SK-N-SH (cell line): Measurements from ENCODE around the gene CLPX. TPM values are rescaled to one million over a fixed set of nuclear protein-coding genes. Genes with fewer than 3 reads are reported as not detected.

ENCODE experiments used
- CTCF ChIA-PET: fragments of 300-600, 350-600 bp; formaldehyde crosslinking; extraction: SDS; loops from one replicate; lab custom pipeline; 2021; lab: Yijun Ruan, JAX
- POLR2A ChIA-PET: fragments of 350-600 bp; sonication (Branson Sonifier 250); formaldehyde crosslinking; extraction: SDS; loops from one replicate; lab custom pipeline; 2020; ENCODE audit warnings: antibody characterized with exemption, inconsistent platforms; lab: Yijun Ruan, JAX
- DNase-seq: peaks from one replicate; pipeline ENCODE4 v3.0.0; 2012
- H2AFZ ChIP-seq: fragments of 200-600 bp; sonication (generic); 2 replicates; pipeline ENCODE4 v1.8.1; 2016; ENCODE audit warnings: antibody characterized with exemption, mild to moderate bottlenecking, low read depth
- H3F3A ChIP-seq: fragments of 200-600 bp; sonication (generic); replicated peaks from 2 replicates; pipeline ENCODE3; 2016; ENCODE audit warnings: antibody characterized with exemption, mild to moderate bottlenecking; ENCODE audit not compliant: insufficient read depth
- H3K27ac ChIP-seq, 2 experiments: fragments of 200-500 bp in 1 of 2; fragments of 200-600 bp in 1 of 2; sonication (Bioruptor generic) in 1 of 2; sonication (generic), shearing (Covaris generic) in 1 of 2; 2 replicates each; pipeline versions ENCODE4 v1.5.1 to v1.6.1; 2014 to 2016; ENCODE audit warnings: low read depth in 2 of 2, inconsistent platforms in 1 of 2, low read length in 1 of 2, mild to moderate bottlenecking in 1 of 2, mixed read lengths in 1 of 2
- H3K27me3 ChIP-seq: fragments of 200-600 bp; sonication (generic), shearing (Covaris generic); 2 replicates; pipeline ENCODE4 v1.6.1; 2016; ENCODE audit warnings: mixed run types; ENCODE audit not compliant: insufficient read depth
- H3K36me3 ChIP-seq, 2 experiments: fragments of 200-500 bp in 1 of 2; fragments of 200-600 bp in 1 of 2; sonication (Bioruptor generic) in 1 of 2; sonication (generic) in 1 of 2; replicated peaks in 1 of 2; 2 replicates each; pipeline versions ENCODE3 to v1.5.1; 2014 to 2016; ENCODE audit warnings: low read length in 1 of 2, mild to moderate bottlenecking in 1 of 2; ENCODE audit not compliant: insufficient read depth in 2 of 2, control insufficient read depth in 1 of 2
- H3K4me1 ChIP-seq, 2 experiments: fragments of 200-500 bp in 1 of 2; fragments of 200-600 bp in 1 of 2; sonication (Bioruptor generic) in 1 of 2; sonication (generic), shearing (Covaris generic) in 1 of 2; 2 replicates each; pipeline versions ENCODE4 v1.5.1 to v1.6.1; 2014 to 2016; ENCODE audit warnings: low read depth in 1 of 2, low read length in 1 of 2, mixed run types in 1 of 2; ENCODE audit not compliant: insufficient read depth in 2 of 2, control insufficient read depth in 1 of 2
- H3K4me2 ChIP-seq: fragments of 200-600 bp; sonication (generic), shearing (Covaris generic); 2 replicates; pipeline ENCODE4 v1.6.1; 2017; ENCODE audit warnings: mixed run types
- H3K4me3 ChIP-seq, 2 experiments: fragments of 200-500 bp in 1 of 2; fragments of 200-600 bp in 1 of 2; sonication (Bioruptor generic) in 1 of 2; sonication (generic), shearing (Covaris generic) in 1 of 2; 2 replicates each; pipeline versions ENCODE4 v1.5.1 to v1.8.1; 2014 to 2016; ENCODE audit warnings: low read depth in 2 of 2, inconsistent platforms in 1 of 2, low read length in 1 of 2, mild to moderate bottlenecking in 1 of 2, mixed read lengths in 1 of 2, moderate library complexity in 1 of 2
- H3K79me2 ChIP-seq: fragments of 200-600 bp; sonication (generic); 2 replicates; pipeline ENCODE4 v1.8.1; 2017; ENCODE audit warnings: mild to moderate bottlenecking; ENCODE audit not compliant: insufficient read depth
- H3K9ac ChIP-seq: fragments of 200-600 bp; sonication (generic); 2 replicates; pipeline ENCODE4 v1.6.1; 2017; ENCODE audit warnings: mixed run types
- H3K9me2 ChIP-seq: fragments of 200-600 bp; sonication (generic); 2 replicates; pipeline ENCODE4 v1.6.1; 2017; ENCODE audit warnings: mixed run types
- H3K9me3 ChIP-seq: fragments of 200-600 bp; sonication (generic); 2 replicates; pipeline ENCODE4 v1.6.1; 2017; ENCODE audit warnings: mixed run types, mild to moderate bottlenecking, moderate library complexity
- H4K20me1 ChIP-seq: fragments of 200-600 bp; sonication (generic); 2 replicates; pipeline ENCODE4 v1.6.1; 2017; ENCODE audit warnings: mild to moderate bottlenecking, mixed run types; ENCODE audit not compliant: insufficient read depth
- CHD2 ChIP-seq: fragments of 150-350 bp; IDR thresholded peaks from 2 replicates; pipeline ENCODE4 v1.6.1; 2018; ENCODE audit warnings: low read length; ENCODE audit not compliant: partially characterized antibody
- ELF1 ChIP-seq: IDR thresholded peaks from 2 replicates; pipeline ENCODE4 v1.4.0; 2012
- EZH2phosphoT487 ChIP-seq: fragments of 200-600 bp; sonication (generic); IDR thresholded peaks from 2 replicates; pipeline ENCODE4 v1.6.1; 2017; ENCODE audit warnings: low read depth, mixed run types, mild to moderate bottlenecking, antibody characterized with exemption, moderate library complexity, borderline replicate concordance
- FOXM1 ChIP-seq: IDR thresholded peaks from 2 replicates; pipeline ENCODE4 v1.4.0; 2012; ENCODE audit warnings: low read depth, mild to moderate bottlenecking
- GATA2 ChIP-seq: sonication (generic); formaldehyde crosslinking; IDR thresholded peaks from 2 replicates; pipeline ENCODE4 v1.5.0; 2020; ENCODE audit warnings: mild to moderate bottlenecking, missing genetic modification reagents
- MXI1 ChIP-seq: IDR thresholded peaks from 2 replicates; pipeline ENCODE4 v1.6.1; 2012; ENCODE audit warnings: mild to moderate bottlenecking, low read depth, low read length, improper control_type of control experiment
- POLR2AphosphoS5 ChIP-seq: IDR thresholded peaks from 2 replicates; pipeline ENCODE4 v1.6.1; 2012; ENCODE audit warnings: low read depth, low read length
- RFX5 ChIP-seq: IDR thresholded peaks from 2 replicates; pipeline ENCODE4 v1.6.1; 2012; ENCODE audit warnings: mild to moderate bottlenecking, improper control_type of control experiment, low read length
- RXRA ChIP-seq: IDR thresholded peaks from 2 replicates; pipeline ENCODE4 v1.4.0; 2012; ENCODE audit warnings: low read depth, mild to moderate bottlenecking, borderline replicate concordance
- SIN3A ChIP-seq: IDR thresholded peaks from 2 replicates; pipeline ENCODE4 v1.6.1; 2012; ENCODE audit warnings: low read depth, mild to moderate bottlenecking, low read length, moderate library complexity, borderline replicate concordance
- SMC3 ChIP-seq: IDR thresholded peaks from 2 replicates; pipeline ENCODE4 v1.6.1; 2012; ENCODE audit warnings: low read depth, low read length, improper control_type of control experiment
- TAF1 ChIP-seq: IDR thresholded peaks from 2 replicates; pipeline ENCODE4 v1.6.1; 2012; ENCODE audit warnings: low read depth, mild to moderate bottlenecking, low read length, moderate library complexity, borderline replicate concordance
- YY1 ChIP-seq: IDR thresholded peaks from 2 replicates; pipeline ENCODE4 v1.4.0; 2012; ENCODE audit warnings: low read depth, mild to moderate bottlenecking
- WGBS: methylation state at CpG from one replicate; pipeline ENCODE4 v1.1.6; 2017; ENCODE audit warnings: low lambda C conversion rate; 5-methylcytosine and 5-hydroxymethylcytosine counted together
- polyA plus RNA-seq, 3 experiments: library from polyadenylated mRNA; depleted of rRNA; stranded (reverse); fragments of >200 nt; gene quantifications; 2 replicates each; pipeline ENCODE4 v1.2.3, GENCODE V29; 2012
- TF ChIP-seq, protein P1 (sequence below): fragments of 150-350 bp; IDR thresholded peaks from 2 replicates; pipeline ENCODE4 v1.6.1; 2016; ENCODE audit warnings: mild to moderate bottlenecking, low read depth, low read length
- TF ChIP-seq, protein P2 (sequence below): IDR thresholded peaks from 2 replicates; pipeline ENCODE4 v1.4.0; 2012; ENCODE audit warnings: low read depth, borderline replicate concordance
- TF ChIP-seq, protein P3 (sequence below): IDR thresholded peaks from 2 replicates; pipeline ENCODE4 v1.6.1; 2012; ENCODE audit warnings: mild to moderate bottlenecking, low read depth, low read length, moderate library complexity
- TF ChIP-seq, protein P4 (sequence below): IDR thresholded peaks from 2 replicates; pipeline ENCODE4 v1.4.0; 2012; ENCODE audit warnings: low read depth, borderline replicate concordance

Gene CLPX
- polyA plus RNA-seq, 1 of the 3 experiments (the other 2 are of a cell fraction) = 12.9 TPM

DNA sequence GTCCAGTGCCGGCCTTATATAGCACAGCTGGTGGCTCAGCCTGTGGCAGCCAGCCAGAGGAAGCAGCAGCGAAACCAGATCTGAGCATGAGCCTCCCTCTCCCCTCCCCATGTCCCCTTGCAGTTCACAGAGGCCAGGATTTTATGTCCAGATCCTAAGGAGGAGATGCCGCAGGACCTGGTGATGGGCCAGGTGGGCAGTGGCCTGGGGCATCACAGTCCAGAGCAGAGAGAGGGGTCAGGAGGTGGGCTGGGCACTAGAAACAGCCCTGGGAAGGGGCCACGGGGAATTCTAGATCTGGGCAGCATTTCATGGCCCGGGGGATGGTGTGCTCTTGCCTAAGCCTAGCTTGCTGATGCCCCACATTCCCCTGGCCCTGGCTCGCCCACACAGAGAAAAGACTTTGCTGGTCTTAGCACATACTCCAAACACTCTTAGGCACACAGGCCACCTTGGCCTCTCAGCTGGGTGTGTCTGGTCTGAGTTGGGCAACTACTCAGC lies 26.4 kb upstream of the CLPX start:
- CTCF ChIA-PET = interaction anchor here (1.0 to 2.3 kb wide), 6 partner anchors 9 to 86 kb away, joined by 3 to 21 read pairs (median 8); no protein-coding TSS in a partner anchor
- no peak overlapping the region for H3K4me2 ChIP-seq
- H3K9me2 ChIP-seq = no peaks in the 10 kb centered on the region
- H4K20me1 ChIP-seq = no peaks in the 10 kb centered on the region
- no peaks in the 10 kb centered on the region for H3K27me3 ChIP-seq
- TF ChIP-seq, protein P1, sequence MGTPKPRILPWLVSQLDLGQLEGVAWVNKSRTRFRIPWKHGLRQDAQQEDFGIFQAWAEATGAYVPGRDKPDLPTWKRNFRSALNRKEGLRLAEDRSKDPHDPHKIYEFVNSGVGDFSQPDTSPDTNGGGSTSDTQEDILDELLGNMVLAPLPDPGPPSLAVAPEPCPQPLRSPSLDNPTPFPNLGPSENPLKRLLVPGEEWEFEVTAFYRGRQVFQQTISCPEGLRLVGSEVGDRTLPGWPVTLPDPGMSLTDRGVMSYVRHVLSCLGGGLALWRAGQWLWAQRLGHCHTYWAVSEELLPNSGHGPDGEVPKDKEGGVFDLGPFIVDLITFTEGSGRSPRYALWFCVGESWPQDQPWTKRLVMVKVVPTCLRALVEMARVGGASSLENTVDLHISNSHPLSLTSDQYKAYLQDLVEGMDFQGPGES = no peak
- TF ChIP-seq, protein P2, sequence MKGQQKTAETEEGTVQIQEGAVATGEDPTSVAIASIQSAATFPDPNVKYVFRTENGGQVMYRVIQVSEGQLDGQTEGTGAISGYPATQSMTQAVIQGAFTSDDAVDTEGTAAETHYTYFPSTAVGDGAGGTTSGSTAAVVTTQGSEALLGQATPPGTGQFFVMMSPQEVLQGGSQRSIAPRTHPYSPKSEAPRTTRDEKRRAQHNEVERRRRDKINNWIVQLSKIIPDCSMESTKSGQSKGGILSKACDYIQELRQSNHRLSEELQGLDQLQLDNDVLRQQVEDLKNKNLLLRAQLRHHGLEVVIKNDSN = no peak
- TF ChIP-seq RFX5 = no peak
- no peak for TF ChIP-seq TAF1
- no peak for TF ChIP-seq GATA2 (CRISPR knock-in tag)
- TF ChIP-seq MXI1 = no peak
- no peak for TF ChIP-seq ELF1
- TF ChIP-seq, protein P3, sequence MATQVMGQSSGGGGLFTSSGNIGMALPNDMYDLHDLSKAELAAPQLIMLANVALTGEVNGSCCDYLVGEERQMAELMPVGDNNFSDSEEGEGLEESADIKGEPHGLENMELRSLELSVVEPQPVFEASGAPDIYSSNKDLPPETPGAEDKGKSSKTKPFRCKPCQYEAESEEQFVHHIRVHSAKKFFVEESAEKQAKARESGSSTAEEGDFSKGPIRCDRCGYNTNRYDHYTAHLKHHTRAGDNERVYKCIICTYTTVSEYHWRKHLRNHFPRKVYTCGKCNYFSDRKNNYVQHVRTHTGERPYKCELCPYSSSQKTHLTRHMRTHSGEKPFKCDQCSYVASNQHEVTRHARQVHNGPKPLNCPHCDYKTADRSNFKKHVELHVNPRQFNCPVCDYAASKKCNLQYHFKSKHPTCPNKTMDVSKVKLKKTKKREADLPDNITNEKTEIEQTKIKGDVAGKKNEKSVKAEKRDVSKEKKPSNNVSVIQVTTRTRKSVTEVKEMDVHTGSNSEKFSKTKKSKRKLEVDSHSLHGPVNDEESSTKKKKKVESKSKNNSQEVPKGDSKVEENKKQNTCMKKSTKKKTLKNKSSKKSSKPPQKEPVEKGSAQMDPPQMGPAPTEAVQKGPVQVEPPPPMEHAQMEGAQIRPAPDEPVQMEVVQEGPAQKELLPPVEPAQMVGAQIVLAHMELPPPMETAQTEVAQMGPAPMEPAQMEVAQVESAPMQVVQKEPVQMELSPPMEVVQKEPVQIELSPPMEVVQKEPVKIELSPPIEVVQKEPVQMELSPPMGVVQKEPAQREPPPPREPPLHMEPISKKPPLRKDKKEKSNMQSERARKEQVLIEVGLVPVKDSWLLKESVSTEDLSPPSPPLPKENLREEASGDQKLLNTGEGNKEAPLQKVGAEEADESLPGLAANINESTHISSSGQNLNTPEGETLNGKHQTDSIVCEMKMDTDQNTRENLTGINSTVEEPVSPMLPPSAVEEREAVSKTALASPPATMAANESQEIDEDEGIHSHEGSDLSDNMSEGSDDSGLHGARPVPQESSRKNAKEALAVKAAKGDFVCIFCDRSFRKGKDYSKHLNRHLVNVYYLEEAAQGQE = no peak
- no peak for TF ChIP-seq SIN3A
- TF ChIP-seq RXRA = no peak
- TF ChIP-seq, protein P4, sequence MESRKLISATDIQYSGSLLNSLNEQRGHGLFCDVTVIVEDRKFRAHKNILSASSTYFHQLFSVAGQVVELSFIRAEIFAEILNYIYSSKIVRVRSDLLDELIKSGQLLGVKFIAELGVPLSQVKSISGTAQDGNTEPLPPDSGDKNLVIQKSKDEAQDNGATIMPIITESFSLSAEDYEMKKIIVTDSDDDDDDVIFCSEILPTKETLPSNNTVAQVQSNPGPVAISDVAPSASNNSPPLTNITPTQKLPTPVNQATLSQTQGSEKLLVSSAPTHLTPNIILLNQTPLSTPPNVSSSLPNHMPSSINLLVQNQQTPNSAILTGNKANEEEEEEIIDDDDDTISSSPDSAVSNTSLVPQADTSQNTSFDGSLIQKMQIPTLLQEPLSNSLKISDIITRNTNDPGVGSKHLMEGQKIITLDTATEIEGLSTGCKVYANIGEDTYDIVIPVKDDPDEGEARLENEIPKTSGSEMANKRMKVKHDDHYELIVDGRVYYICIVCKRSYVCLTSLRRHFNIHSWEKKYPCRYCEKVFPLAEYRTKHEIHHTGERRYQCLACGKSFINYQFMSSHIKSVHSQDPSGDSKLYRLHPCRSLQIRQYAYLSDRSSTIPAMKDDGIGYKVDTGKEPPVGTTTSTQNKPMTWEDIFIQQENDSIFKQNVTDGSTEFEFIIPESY = no peak
- no peak for TF ChIP-seq CHD2
- TF ChIP-seq YY1 = no peak
- TF ChIP-seq SMC3 = no peak
- no peak for TF ChIP-seq FOXM1
- no peak for TF ChIP-seq EZH2phosphoT487
- TF ChIP-seq POLR2AphosphoS5 = no peak
- TF ChIP-seq, all 33 proteins: peak for 0
- peak; percentile 78 for DNase-seq
- Histone ChIP-seq H3K36me3 (no peaks in the 10 kb centered on the region), H3K27ac (peak overlapping the region in 1 of 2 experiments; percentile 47; a peak in 1 of 4 replicates), H3K79me2 (no peaks in the 10 kb centered on the region), H2AFZ (no peak overlapping the region), H3F3A (no peaks in the 10 kb centered on the region), H3K4me3 (no peak overlapping the region), H3K4me1 (peaks cover 9 to 38% of the 10 kb centered on the region in 2 experiments; a peak in 2 of 4 replicates), H3K9ac (no peak overlapping the region), H3K9me3 (no peaks in the 10 kb centered on the region)
- POLR2A ChIA-PET = no interaction called here
- 36% methylated on average over 4 of the region's 6 CpGs for WGBS
